GM11168 (cell line): ENCODE measurements around the gene NXNL2.

Experiments
- in situ Hi-C: fragments of 300-500 bp; cut with MboI; formaldehyde crosslinking; loops from one replicate; pipeline ENCODE4 v1.12.0; 2022; ENCODE audit warnings: low sequenced_read_pairs; ENCODE audit not compliant: unreplicated experiment

The NXNL2 gene

GRCh38 chr9:88530051-88530450 lies 4.9 kb upstream of the NXNL2 start:
- in situ Hi-C loops, result no loop called here

GRCh38 chr9:88531920-88532698 lies 2.9 kb upstream of the NXNL2 start:
- in situ Hi-C loops, result no loop called here

- in situ Hi-C loops, result no loop called here
These were observed 975 bp upstream of the NXNL2 start for GRCh38 chr9:88533951-88534455.

GRCh38 chr9:88535226-88536022 lies 446 bp downstream of the NXNL2 start:
- in situ Hi-C loops, result no loop called here

GRCh38 chr9:88536023-88536324 lies 996 bp downstream of the NXNL2 start:
- in situ Hi-C loops, result no loop called here

GRCh38 chr9:88536951-88537760 lies 2.2 kb downstream of the NXNL2 start:
- in situ Hi-C loops, result no loop called here

- in situ Hi-C loops, result no loop called here
These were observed 2.7 kb downstream of the NXNL2 start for GRCh38 chr9:88537761-88538091.

- in situ Hi-C loops, result no loop called here
These were observed 3.5 kb downstream of the NXNL2 start for GRCh38 chr9:88538311-88539085.

GRCh38 chr9:88539246-88539645 lies 4.3 kb downstream of the NXNL2 start:
- in situ Hi-C loops, result no loop called here

GRCh38 chr9:88540251-88540763 lies 5.3 kb downstream of the NXNL2 start:
- in situ Hi-C loops, result no loop called here

- in situ Hi-C loops, result no loop called here
These were observed 9.3 kb downstream of the NXNL2 start for GRCh38 chr9:88544245-88544644.

- in situ Hi-C loops, result loop anchor here (25.0 kb wide), 1 partner anchor 589 kb away; the partner anchor contains the start of gene CDK20
These were observed 16.7 kb downstream of the NXNL2 start for GRCh38 chr9:88551546-88552137.

GRCh38 chr9:88553350-88553749 lies 18.4 kb downstream of the NXNL2 start:
- in situ Hi-C loops, result loop anchor here (25.0 kb wide), 1 partner anchor 591 kb away; the partner anchor contains the start of gene CDK20

GRCh38 chr9:88555268-88555980 lies 20.4 kb downstream of the NXNL2 start:
- in situ Hi-C loops, result loop anchor here (25.0 kb wide), 1 partner anchor 593 kb away; the partner anchor contains the start of gene CDK20

- in situ Hi-C loops, result loop anchor here (25.0 kb wide), 1 partner anchor 597 kb away; the partner anchor contains the start of gene CDK20
These were observed 24.7 kb downstream of the NXNL2 start for GRCh38 chr9:88559661-88560060.

- in situ Hi-C loops, result loop anchor here (25.0 kb wide), 1 partner anchor 606 kb away; the partner anchor contains the start of gene CDK20
These were observed 32.9 kb downstream of the NXNL2 start for GRCh38 chr9:88567870-88568269.

GRCh38 chr9:88571419-88571818 lies 36.4 kb downstream of the NXNL2 start:
- in situ Hi-C loops, result loop anchor here (25.0 kb wide), 1 partner anchor 609 kb away; the partner anchor contains the start of gene CDK20

- in situ Hi-C loops, result loop anchor here (25.0 kb wide), 1 partner anchor 610 kb away; the partner anchor contains the start of gene CDK20
These were observed 37.7 kb downstream of the NXNL2 start for GRCh38 chr9:88572684-88573083.
